Gastroesophageal sphincter (tissue), 4 donors: Measurements from ENCODE around the gene CHST11. TPM values are rescaled to one million over a fixed set of nuclear protein-coding genes. Genes with fewer than 3 reads are reported as not detected.
A peak's percentile ranks its signal among the peaks of the same experiment; 100 is the strongest.

Experiments
- ATAC-seq: fragments of 150-250 bp; one replicate; pipeline ENCODE4 v1.9.1; 2016; ENCODE audit warnings: mild to moderate bottlenecking, moderate library complexity
- H3K27ac ChIP-seq, 4 donors: fragments of 200-600 bp; sonication (generic) in 3 of 4; 1 replicate in 3 of 4; 2 replicates in 1 of 4; pipeline ENCODE4 v1.5.1; 2016 to 2019
- H3K27me3 ChIP-seq: fragments of 200-600 bp; sonication (generic); one replicate; pipeline ENCODE4 v1.5.1; 2019
- H3K36me3 ChIP-seq, 2 donors: fragments of 200-600 bp; sonication (generic); one replicate each; pipeline ENCODE4 v1.5.1; 2019; ENCODE audit warnings: control low read depth in 1 of 2
- H3K4me1 ChIP-seq, 3 donors: fragments of 200-600 bp; sonication (generic); 1 replicate in 2 of 3; 2 replicates in 1 of 3; pipeline ENCODE4 v1.5.1; 2016 to 2019; ENCODE audit warnings: control low read depth in 2 of 3
- H3K4me3 ChIP-seq, 2 donors: fragments of 200-600 bp; sonication (generic); one replicate each; pipeline ENCODE4 v1.5.1; 2019; ENCODE audit warnings: mild to moderate bottlenecking in 1 of 2, moderate library complexity in 1 of 2
- H3K9me3 ChIP-seq, 3 donors: fragments of 200-600 bp; sonication (generic); one replicate each; pipeline ENCODE4 v1.5.1; 2017 to 2019; ENCODE audit warnings: control low read depth in 2 of 3
- EP300 ChIP-seq: sonication (generic); formaldehyde crosslinking; IDR thresholded peaks from one replicate; pipeline ENCODE4 v1.6.1; 2017; ENCODE audit warnings: antibody characterized with exemption, mild to moderate bottlenecking
- POLR2A ChIP-seq, 2 donors: fragments of 450-650 bp; IDR thresholded peaks; one replicate each; pipeline ENCODE4 v1.6.1; 2017; ENCODE audit warnings: antibody characterized with exemption in 2 of 2, mild to moderate bottlenecking in 2 of 2, moderate library complexity in 1 of 2
- POLR2AphosphoS5 ChIP-seq: sonication (generic); formaldehyde crosslinking; IDR thresholded peaks from one replicate; pipeline ENCODE4 v1.6.1; 2017; ENCODE audit warnings: antibody characterized with exemption
- WGBS, 2 donors: methylation state at CpG; one replicate each; pipeline ENCODE4 v1.1.5; 2018; ENCODE audit warnings: low coverage in 1 of 2; 5-methylcytosine and 5-hydroxymethylcytosine counted together
- total RNA-seq, 4 donors: library from RNA; depleted of rRNA; stranded (reverse); fragments of >200 nt; gene quantifications; one replicate each; pipeline ENCODE4 v1.1.0, GENCODE V29; 2016
- TF ChIP-seq, protein P1 (sequence below), 4 experiments: fragments of 200-600 bp in 2 of 4; fragments of 450-650 bp in 2 of 4; sonication (generic) in 1 of 4; IDR thresholded peaks; one replicate each; pipeline ENCODE4 v1.5.1; 2017 to 2019; ENCODE audit warnings: antibody characterized with exemption in 4 of 4, mild to moderate bottlenecking in 2 of 4, moderate library complexity in 2 of 4

Gene CHST11
- total RNA-seq, 4 donors from 2014 or later = 4.3 to 15.6 (median 11.0) TPM

DNA sequence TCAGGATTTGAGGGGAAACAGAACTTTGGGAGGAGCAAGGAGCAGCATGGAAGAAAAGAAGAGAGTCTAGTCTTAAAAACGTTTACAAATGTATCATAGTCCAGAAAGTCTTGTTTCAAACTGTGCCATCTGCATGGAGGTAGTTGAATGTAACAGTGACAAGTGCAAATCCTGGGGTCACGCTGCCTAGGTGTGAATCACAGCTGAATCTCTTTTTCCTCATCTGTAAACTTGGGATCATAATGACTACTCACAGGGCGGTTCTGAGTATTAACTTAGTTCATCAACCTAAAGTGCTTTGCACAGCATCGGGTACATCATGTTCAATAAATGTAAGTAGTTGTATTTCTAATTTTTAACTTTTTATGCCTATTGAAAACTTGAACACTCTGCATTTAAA lies 208.5 kb downstream of the CHST11 start:
- H3K27me3 ChIP-seq = no peaks in the 10 kb centered on the region
- H3K4me3 ChIP-seq = no peak overlapping the region
- WGBS, 2 donors = 72 to 80% methylated on average over 4 of the region's 4 CpGs
- H3K4me1 ChIP-seq = peaks cover 0 to 42% (median 21%) of the 10 kb centered on the region in 3 donors
- no peaks in the 10 kb centered on the region for H3K36me3 ChIP-seq
- ATAC-seq = no peak
- peak overlapping the region in 1 of 4 donors; percentile 30 for H3K27ac ChIP-seq
- TF ChIP-seq EP300 (no peak), POLR2A (IDR thresholded peaks at IDR 0.05) (no peak), POLR2AphosphoS5 (no peak)
- TF ChIP-seq, protein P1, sequence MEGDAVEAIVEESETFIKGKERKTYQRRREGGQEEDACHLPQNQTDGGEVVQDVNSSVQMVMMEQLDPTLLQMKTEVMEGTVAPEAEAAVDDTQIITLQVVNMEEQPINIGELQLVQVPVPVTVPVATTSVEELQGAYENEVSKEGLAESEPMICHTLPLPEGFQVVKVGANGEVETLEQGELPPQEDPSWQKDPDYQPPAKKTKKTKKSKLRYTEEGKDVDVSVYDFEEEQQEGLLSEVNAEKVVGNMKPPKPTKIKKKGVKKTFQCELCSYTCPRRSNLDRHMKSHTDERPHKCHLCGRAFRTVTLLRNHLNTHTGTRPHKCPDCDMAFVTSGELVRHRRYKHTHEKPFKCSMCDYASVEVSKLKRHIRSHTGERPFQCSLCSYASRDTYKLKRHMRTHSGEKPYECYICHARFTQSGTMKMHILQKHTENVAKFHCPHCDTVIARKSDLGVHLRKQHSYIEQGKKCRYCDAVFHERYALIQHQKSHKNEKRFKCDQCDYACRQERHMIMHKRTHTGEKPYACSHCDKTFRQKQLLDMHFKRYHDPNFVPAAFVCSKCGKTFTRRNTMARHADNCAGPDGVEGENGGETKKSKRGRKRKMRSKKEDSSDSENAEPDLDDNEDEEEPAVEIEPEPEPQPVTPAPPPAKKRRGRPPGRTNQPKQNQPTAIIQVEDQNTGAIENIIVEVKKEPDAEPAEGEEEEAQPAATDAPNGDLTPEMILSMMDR (IDR thresholded peaks at IDR 0.05) = no peak
- no peaks in the 10 kb centered on the region for H3K9me3 ChIP-seq

DNA sequence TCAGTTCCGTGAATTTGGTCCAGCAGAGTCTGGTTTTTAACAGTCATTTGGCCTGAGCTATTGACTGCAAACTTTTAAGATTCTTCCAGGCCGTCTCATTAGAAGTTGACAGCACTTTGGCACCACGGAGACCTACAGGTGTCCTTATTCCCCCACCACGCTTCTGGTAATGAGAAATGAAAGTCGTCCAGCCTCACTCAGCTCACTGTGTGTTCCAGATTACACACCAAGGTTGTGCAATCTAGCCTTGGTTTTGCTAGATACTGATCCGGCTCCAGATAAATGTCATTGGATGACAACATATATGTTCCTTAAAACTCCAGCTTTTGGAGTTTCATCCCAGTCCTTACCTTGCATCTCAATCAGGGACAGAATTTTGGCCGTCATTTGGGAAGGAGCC lies 210.4 kb downstream of the CHST11 start:
- WGBS, 2 donors = 44 to 61% methylated on average over 3 to 7 of the region's 7 CpGs
- no peaks in the 10 kb centered on the region for H3K27me3 ChIP-seq
- H3K36me3 ChIP-seq = no peaks in the 10 kb centered on the region
- ATAC-seq = peak; percentile 51
- peaks cover 0 to 61% (median 36%) of the 10 kb centered on the region in 3 donors for H3K4me1 ChIP-seq
- H3K4me3 ChIP-seq = no peak overlapping the region
- H3K27ac ChIP-seq = peak overlapping the region in 2 of 4 donors; percentile 13 to 17
- TF ChIP-seq POLR2A (IDR thresholded peaks at IDR 0.05) = no peak
- peak; percentile 77 for TF ChIP-seq POLR2AphosphoS5
- H3K9me3 ChIP-seq = no peaks in the 10 kb centered on the region

DNA sequence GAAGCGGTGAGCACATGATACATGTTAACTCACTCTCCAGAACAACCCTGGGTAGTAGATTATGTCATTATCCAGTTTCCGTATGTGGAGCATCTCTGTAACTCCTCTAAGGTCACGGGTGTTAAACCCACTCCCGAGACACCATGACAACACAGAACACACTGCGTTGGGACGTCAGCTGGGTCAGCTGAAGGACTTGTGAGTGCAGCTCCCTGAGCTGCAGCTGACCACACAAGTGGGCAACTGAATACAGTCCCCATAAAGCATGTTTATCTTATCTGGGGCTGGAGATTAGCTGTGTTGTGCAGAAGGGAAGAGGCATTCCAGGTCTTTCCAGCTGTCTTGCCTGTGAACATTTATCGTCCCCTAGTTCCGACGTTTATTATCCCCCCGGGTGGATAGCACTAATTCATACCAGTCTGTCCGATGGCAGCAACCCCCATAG lies 211.5 kb downstream of the CHST11 start:
- H3K9me3 ChIP-seq = no peaks in the 10 kb centered on the region
- no peak for ATAC-seq
- peak overlapping the region in 3 of 4 donors; percentile 46 to 63 (median 46) for H3K27ac ChIP-seq
- H3K4me1 ChIP-seq = peaks cover 0 to 72% (median 46%) of the 10 kb centered on the region in 3 donors
- no peaks in the 10 kb centered on the region for H3K27me3 ChIP-seq
- TF ChIP-seq, protein P1 (IDR thresholded peaks at IDR 0.05) = no peak
- TF ChIP-seq EP300 = no peak
- TF ChIP-seq POLR2AphosphoS5 = peak; percentile 10
- 41% methylated on average over 3 of the region's 11 CpGs; no CpG with 5 or more reads in 1 of the 2 donors for WGBS, 2 donors
- no peak overlapping the region for H3K4me3 ChIP-seq
- no peaks in the 10 kb centered on the region for H3K36me3 ChIP-seq

DNA sequence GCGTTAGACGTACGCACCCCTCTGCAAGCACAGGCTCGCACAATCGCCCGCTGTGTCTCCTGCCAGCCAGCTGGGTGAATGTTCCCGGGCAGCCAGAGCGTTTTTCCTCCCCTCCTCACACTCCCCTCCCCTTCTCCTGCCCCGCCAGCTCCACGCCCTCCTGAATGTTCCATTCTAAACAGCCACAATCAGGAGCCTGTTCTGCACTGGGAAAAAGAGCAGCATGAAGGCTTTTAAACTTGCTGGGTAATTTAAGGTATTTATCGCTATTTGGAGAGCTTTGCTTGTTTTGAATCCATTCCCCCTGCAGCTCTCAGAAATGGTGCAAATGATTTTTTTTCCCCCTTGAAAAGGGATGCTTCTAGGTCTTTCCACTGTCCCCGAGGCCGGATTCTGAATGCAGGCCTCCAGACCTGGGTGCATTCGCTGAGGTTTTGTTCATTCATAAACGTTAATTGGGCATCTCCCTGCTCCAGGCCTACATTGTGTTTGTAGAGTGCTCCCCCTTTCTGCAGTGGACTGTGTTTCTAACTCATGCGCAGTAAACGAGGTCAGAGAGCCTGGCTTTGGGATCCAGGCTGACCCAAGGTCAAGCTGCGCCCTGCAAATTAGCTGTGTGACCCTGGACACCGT lies 212.5 kb downstream of the CHST11 start:
- Histone ChIP-seq H3K27me3 (no peaks in the 10 kb centered on the region), H3K4me3 (no peak overlapping the region), H3K27ac (peak overlapping the region in 3 of 4 donors; percentile 46 to 63 (median 46)), H3K9me3 (no peaks in the 10 kb centered on the region), H3K36me3 (no peaks in the 10 kb centered on the region), H3K4me1 (peaks cover 0 to 81% (median 46%) of the 10 kb centered on the region in 3 donors)
- TF ChIP-seq POLR2AphosphoS5 = peak; percentile 47
- TF ChIP-seq POLR2A (IDR thresholded peaks at IDR 0.05) = no peak
- TF ChIP-seq, protein P1 (IDR thresholded peaks at IDR 0.05) = peak in 1 of 4 experiments; percentile 21
- no peak for TF ChIP-seq EP300
- peak; percentile 22 for ATAC-seq
- 18 to 35% methylated on average over 12 to 15 of the region's 19 CpGs for WGBS, 2 donors

DNA sequence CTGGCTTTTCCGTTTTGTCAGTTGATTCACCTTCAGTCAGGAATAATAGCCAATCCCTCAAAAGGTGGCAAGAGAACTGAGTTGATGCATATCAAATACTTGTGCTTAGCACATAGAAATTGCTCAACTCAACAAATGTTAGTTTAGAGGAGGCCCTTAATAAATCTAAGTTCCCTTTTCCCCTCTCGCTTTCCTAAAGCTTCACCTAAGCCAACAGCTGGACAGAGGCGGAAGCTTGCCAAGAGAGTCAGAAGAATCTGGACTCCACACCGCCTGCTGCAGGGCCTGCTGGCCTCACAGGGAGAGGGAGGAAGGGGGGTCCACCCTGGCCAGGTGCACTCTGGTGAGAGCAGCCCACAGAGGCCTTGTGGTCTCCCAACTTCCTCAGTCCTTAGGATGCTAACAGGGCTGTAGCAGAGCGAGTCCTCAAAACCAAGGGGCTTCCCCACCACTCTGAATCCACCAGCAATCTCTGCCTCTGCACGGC lies 213.1 kb downstream of the CHST11 start:
- ATAC-seq = no peak
- TF ChIP-seq POLR2AphosphoS5 = peak; percentile 50
- no peak for TF ChIP-seq EP300
- WGBS, 2 donors = 88 to 100% methylated on average over 2 to 3 of the region's 6 CpGs

More for the DNA sequence above, 213.1 kb downstream of the CHST11 start:
- Histone ChIP-seq H3K4me1 (peaks cover 0 to 75% (median 46%) of the 10 kb centered on the region in 3 donors), H3K4me3 (no peak overlapping the region), H3K36me3 (no peaks in the 10 kb centered on the region), H3K27ac (peak overlapping the region in 3 of 4 donors; percentile 46 to 63 (median 46)), H3K27me3 (no peaks in the 10 kb centered on the region), H3K9me3 (no peaks in the 10 kb centered on the region)
